Suprapubic skin (tissue), 4 donors: ENCODE data around the gene DLL4.

Experiments used
- POLR2A ChIP-seq, 2 donors: fragments of 450-650 bp; IDR thresholded peaks; one replicate each; pipeline ENCODE4 v1.6.1; 2017; ENCODE audit warnings: antibody characterized with exemption in 2 of 2, mild to moderate bottlenecking in 2 of 2, moderate library complexity in 2 of 2
- POLR2AphosphoS5 ChIP-seq, 3 donors: sonication (generic); formaldehyde crosslinking; IDR thresholded peaks; one replicate each; pipeline ENCODE4 v1.6.1; 2017; ENCODE audit warnings: antibody characterized with exemption in 3 of 3
- TF ChIP-seq, protein P1 (sequence below), 2 donors: fragments of 200-600 bp in 1 of 2; fragments of 450-650 bp in 1 of 2; sonication (generic) in 1 of 2; IDR thresholded peaks; one replicate each; pipeline ENCODE4 v1.5.1; 2016 to 2019; ENCODE audit warnings: antibody characterized with exemption in 2 of 2, mild to moderate bottlenecking in 1 of 2, moderate library complexity in 1 of 2

DNA sequence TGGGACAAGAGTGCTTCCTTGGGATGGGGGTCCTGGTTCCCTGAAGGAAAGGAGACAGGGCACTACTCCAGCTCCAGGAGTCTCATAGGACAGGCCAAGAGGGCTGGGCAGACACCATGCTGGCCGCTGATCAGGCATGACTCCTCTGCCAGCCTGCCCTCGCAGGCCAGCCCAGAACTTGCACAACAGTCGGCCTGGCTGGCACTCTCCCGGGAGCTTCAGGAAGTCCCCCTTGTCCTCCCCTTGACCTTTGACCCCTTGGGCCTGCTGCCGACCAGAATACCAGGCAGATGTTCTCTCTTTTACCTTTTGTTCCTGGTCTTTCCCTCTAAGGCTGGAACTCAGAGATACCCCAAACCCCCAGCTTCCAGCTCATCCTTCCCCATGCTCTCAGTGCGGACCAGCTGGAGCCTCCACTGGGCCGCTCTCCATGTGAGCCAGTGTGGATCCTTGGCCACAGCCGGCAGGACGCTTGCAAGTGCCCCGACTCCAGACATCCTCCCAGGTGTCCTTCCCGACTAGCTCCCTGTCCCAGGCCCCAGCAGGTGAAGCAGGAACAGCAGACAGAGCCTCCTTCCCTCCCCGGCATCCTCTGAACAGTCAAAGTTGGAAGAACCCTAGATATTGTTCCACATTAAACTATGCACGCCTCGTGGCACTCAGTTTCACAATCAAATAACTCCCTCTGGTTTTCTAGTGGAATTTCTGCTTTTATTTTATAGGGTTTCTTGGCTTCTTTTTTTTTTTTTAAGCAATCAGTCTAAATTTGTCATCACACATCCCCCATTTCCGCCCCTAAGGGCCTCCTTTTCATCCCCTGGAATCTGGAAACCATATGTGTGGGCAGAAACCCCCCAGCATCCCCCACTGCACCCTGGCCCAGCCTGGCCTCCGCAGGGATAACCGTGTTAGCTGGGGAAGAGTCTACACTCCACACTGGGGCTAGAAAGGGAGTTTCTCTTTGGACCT, 19.2 kb upstream of the DLL4 start:
- no peak for TF ChIP-seq POLR2AphosphoS5 (IDR thresholded peaks at IDR 0.05)
- TF ChIP-seq POLR2A (IDR thresholded peaks at IDR 0.05) = no peak
- TF ChIP-seq, protein P1, sequence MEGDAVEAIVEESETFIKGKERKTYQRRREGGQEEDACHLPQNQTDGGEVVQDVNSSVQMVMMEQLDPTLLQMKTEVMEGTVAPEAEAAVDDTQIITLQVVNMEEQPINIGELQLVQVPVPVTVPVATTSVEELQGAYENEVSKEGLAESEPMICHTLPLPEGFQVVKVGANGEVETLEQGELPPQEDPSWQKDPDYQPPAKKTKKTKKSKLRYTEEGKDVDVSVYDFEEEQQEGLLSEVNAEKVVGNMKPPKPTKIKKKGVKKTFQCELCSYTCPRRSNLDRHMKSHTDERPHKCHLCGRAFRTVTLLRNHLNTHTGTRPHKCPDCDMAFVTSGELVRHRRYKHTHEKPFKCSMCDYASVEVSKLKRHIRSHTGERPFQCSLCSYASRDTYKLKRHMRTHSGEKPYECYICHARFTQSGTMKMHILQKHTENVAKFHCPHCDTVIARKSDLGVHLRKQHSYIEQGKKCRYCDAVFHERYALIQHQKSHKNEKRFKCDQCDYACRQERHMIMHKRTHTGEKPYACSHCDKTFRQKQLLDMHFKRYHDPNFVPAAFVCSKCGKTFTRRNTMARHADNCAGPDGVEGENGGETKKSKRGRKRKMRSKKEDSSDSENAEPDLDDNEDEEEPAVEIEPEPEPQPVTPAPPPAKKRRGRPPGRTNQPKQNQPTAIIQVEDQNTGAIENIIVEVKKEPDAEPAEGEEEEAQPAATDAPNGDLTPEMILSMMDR (IDR thresholded peaks at IDR 0.05) = no peak
